Ovary (tissue), 3 donors: ENCODE measurements around the gene THADA.

Experiments used
- CTCF ChIP-seq, 3 donors: fragments of 450-650 bp in 2 of 3; fragments of 200-600 bp in 1 of 3; IDR thresholded peaks; one replicate each; pipeline versions ENCODE4 v1.5.1 to v1.8.0; 2016 to 2022; ENCODE audit warnings: antibody characterized with exemption in 3 of 3, mild to moderate bottlenecking in 1 of 3
- EP300 ChIP-seq: sonication (generic); formaldehyde crosslinking; IDR thresholded peaks from one replicate; pipeline ENCODE4 v1.6.1; 2017; ENCODE audit warnings: antibody characterized with exemption
- POLR2A ChIP-seq: fragments of 450-650 bp; IDR thresholded peaks from one replicate; pipeline ENCODE4 v1.6.1; 2017; ENCODE audit warnings: antibody characterized with exemption, mild to moderate bottlenecking, moderate library complexity
- donor health status: DM: no; HTN: no; CAD: no.

DNA sequence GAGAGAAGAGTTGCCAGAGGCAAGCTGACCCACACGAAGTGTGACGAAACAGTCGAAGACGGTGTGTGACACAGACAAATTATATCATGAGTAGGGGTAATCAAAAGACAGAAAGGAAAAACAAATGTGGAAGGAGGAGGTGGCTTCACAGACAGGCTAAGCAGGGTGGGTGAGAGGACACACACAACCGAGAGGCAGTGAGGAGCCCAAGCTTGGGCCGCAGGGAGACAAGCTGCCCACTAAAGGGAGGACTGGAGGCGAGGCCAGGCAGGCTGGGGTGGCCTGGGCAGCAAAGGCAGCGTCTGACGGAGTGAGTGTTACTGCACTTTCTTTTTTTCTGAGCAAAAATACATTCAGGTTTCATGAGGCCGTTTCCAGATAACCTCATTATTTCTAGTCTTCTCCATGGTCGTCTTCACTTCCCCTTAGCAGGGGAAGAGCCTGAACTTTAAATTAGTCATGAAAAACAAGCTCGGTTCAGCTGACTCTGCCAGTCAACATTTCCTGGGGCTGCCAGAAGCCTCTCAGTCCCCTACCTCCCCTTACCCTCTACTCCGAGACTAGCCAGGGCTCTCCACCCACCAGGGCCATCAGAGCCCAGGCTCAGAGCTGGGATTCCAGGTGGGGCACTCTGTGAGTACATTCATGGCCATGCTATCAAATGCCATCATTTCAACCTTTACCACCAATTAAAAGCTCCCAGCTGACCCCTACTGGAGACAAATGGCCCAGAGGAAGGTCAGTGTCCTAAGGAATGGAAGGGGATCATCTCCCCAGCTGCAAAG, 355.7 kb downstream of the THADA start:
- TF ChIP-seq CTCF (IDR thresholded peaks at IDR 0.05), result no peak
- TF ChIP-seq POLR2A, result no peak
- no peak for TF ChIP-seq EP300
